SK-N-SH treated with all-trans-retinoic acid at 6 μM for 48 hours (cell line): ENCODE data around the gene ABI3.

Experiments
- ARNTL ChIP-seq: fragments of 450-650 bp; formaldehyde crosslinking; IDR thresholded peaks from 2 replicates; pipeline ENCODE4 v1.5.0; 2020; ENCODE audit warnings: low read depth, mild to moderate bottlenecking, moderate library complexity, borderline replicate concordance
- BACH2 ChIP-seq: fragments of 250-450 bp; sonication (Bioruptor Pico); IDR thresholded peaks from 2 replicates; pipeline ENCODE4 v1.9.0; 2021; ENCODE audit warnings: mild to moderate bottlenecking, borderline replicate concordance
- CREB5 ChIP-seq: fragments of 250-450 bp; sonication (Bioruptor Pico); IDR thresholded peaks from 2 replicates; pipeline ENCODE4 v1.5.1; 2020; ENCODE audit warnings: low read depth, mild to moderate bottlenecking, moderate library complexity
- CSRNP3 ChIP-seq: fragments of 250-450 bp; sonication (Bioruptor Pico); IDR thresholded peaks from 2 replicates; pipeline ENCODE4 v1.5.1; 2021; ENCODE audit warnings: mild to moderate bottlenecking, moderate library complexity
- OSR1 ChIP-seq: fragments of 250-450 bp; sonication (Bioruptor Pico); IDR thresholded peaks from 2 replicates; pipeline ENCODE4 v1.8.0; 2022; ENCODE audit warnings: moderate library complexity, mild to moderate bottlenecking, inconsistent platforms
- RARB ChIP-seq: fragments of 250-450 bp; sonication (Bioruptor Pico); IDR thresholded peaks from 2 replicates; pipeline ENCODE4 v1.8.0; 2021; ENCODE audit warnings: mild to moderate bottlenecking, moderate library complexity
- TCF4 ChIP-seq: fragments of 250-450 bp; sonication (Bioruptor Pico); IDR thresholded peaks from 2 replicates; pipeline ENCODE4 v1.8.0; 2021; ENCODE audit warnings: mild to moderate bottlenecking, moderate library complexity, borderline replicate concordance
- TOX ChIP-seq: fragments of 250-450 bp; sonication (Bioruptor Pico); IDR thresholded peaks from 2 replicates; pipeline ENCODE4 v1.8.0; 2021; ENCODE audit warnings: mild to moderate bottlenecking, moderate library complexity, borderline replicate concordance
- TSHZ2 ChIP-seq: fragments of 250-450 bp; sonication (Bioruptor Pico); IDR thresholded peaks from 2 replicates; pipeline ENCODE4 v1.5.0; 2020; ENCODE audit warnings: mild to moderate bottlenecking, moderate library complexity
- ZC3H10 ChIP-seq: fragments of 250-450 bp; sonication (Bioruptor Pico); IDR thresholded peaks from 2 replicates; pipeline ENCODE4 v1.5.1; 2021; ENCODE audit warnings: mild to moderate bottlenecking, moderate library complexity
- ZFP30 ChIP-seq: fragments of 450-650 bp; formaldehyde crosslinking; IDR thresholded peaks from 2 replicates; pipeline ENCODE4 v1.5.0; 2022; ENCODE audit warnings: mild to moderate bottlenecking, moderate library complexity

- TF ChIP-seq TOX (CRISPR knock-in tag) (no peak), CREB5 (CRISPR knock-in tag) (no peak), ARNTL (CRISPR knock-in tag) (no peak), CSRNP3 (CRISPR knock-in tag) (no peak), ZFP30 (CRISPR knock-in tag) (no peak), TSHZ2 (no peak), ZC3H10 (CRISPR knock-in tag) (no peak), OSR1 (CRISPR knock-in tag) (no peak), RARB (CRISPR knock-in tag) (no peak), BACH2 (CRISPR knock-in tag) (no peak), TCF4 (no peak)
These were observed 47.6 kb upstream of the ABI3 start for GRCh38 chr17:49162866-49163265.
